Activated CD8-positive, alpha-beta memory T cell treated with anti-CD3 and anti-CD28 coated beads, Interleukin-2, amount 50 U/mL, for 48 hours (primary cell): ENCODE data around the gene OR8G5.
"Not testable (repeated sequence)": the region's sequence is repeated elsewhere in the genome, so short reads cannot be mapped to it uniquely, and the experiment has no call there.

Experiments
- DNase-seq: peaks from one replicate; pipeline ENCODE4 v3.0.0-alpha.2; 2020

The OR8G5 gene, protein sequence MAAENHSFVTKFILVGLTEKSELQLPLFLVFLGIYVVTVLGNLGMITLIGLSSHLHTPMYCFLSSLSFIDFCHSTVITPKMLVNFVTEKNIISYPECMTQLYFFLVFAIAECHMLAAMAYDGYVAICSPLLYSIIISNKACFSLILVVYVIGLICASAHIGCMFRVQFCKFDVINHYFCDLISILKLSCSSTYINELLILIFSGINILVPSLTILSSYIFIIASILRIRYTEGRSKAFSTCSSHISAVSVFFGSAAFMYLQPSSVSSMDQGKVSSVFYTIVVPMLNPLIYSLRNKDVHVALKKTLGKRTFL

DNA sequence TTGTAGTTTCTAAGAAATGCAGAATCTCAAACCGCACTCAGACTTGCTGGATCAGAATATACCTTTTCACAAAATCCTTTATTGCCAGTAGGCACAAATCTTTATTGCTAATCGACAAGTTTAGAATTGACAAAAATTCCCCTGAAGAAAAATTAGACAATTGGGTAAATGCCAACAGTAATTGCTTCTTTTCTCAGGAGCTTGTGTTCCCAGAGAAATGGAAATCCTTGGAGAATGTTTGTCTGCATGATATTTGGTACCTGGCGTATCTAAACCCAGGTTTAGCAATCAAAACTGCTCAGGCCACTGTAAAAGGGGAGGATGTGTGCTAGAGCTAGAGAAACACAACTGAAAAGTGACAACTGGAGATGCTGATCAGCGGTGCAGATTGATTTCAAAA lies at the start of gene OR8G5:
Gene OR8G5 (plus strand): TSS at position 301 of the 400 bp plus-strand sequence. CDS start 8,556 bp downstream, outside the sequence.
- DNase-seq: no peak

- no peak for DNase-seq
Observed at GRCh38 chr11:124207102-124207792, 48.9 kb upstream of the OR8G5 start.

DNA sequence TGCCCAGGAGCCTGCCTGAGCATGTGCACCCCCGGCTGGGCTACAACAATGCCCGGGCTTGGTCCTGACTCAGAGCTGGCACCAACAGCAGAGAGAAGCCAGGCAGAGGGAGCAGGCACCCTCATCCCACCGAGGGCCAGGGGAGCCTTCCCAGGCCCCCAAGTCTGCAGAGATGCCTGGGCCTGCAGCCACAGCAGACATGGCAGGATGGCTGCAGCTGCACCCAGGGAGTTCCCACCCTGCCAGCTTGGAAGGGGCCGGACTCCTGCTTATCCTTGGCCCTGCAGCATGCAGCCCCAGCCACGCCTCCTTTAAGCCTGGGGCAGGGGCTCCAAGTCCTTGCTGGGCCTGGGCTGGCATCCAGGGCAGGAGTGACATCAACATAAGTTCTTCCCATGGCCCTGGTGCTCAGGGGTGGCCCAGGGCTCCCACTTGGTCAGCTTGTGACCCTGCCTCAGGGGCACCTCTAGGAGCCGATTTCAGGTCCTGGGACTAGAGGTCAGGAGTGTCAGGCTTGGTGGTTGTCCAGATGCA lies 46.3 kb upstream of the OR8G5 start:
- DNase-seq: no peak

- DNase-seq: no peak
Observed at GRCh38 chr11:124210421-124210820, 45.8 kb upstream of the OR8G5 start.

DNA sequence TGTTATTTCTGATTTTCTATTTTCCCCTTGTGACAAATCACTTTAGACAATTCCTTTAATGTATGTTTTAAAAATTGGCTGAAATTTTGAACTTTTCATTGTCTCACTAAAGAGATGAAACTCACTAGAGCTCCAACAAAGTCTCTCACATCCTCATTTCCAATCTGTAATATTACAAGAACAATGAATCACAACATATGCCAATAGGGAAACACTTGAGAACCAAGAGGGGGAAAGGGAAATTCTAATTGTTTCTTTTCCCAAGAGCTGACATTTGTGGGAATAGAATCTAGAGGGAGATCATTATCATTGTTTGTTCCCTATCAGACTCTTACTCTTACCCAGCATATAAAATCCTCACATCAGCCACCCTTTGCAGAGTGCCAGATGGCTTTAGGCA lies 44.9 kb upstream of the OR8G5 start:
- no peak for DNase-seq

- DNase-seq: no peak
Observed at GRCh38 chr11:124214027-124214426, 42.1 kb upstream of the OR8G5 start.

DNA sequence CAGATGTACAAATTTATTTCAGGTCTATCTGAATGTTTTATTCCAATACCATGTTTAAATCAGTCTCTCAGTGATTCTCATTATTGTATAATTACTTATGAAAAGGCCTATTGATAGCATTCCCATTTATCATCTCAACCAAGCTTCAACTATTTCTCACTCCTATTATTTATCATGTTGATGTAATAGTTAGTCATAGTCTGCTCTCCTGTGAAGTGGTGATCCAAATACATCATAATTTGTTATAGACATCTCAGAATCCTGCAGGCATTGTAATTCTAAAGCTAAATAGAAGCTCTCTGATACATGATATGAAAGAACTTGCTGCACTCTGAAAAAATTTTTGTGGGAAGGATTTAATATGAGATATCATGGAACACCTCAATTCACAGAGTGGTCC lies 37.0 kb upstream of the OR8G5 start:
- no peak for DNase-seq

DNA sequence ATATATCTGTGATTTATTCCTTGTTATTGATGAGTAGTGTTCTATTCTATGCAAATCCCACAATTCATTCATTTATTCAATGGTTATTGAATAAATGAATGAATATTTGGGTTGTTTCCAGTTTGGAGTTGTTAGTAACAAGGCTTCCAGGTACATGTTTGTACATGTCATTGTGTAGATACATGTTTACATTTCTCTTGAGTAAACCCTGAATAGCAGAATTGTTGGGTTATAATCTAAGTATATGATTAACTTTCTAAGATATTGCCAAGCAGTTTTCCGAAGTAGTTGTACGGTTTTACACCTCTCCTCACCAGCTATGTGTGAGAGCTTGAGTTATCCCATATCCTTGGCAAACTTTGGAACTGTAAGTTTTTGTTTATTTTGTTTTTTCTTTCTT lies 33.8 kb upstream of the OR8G5 start:
- no peak for DNase-seq

- DNase-seq: not testable (repeated sequence)
Observed at GRCh38 chr11:124224618-124225423, 31.4 kb upstream of the OR8G5 start.

DNA sequence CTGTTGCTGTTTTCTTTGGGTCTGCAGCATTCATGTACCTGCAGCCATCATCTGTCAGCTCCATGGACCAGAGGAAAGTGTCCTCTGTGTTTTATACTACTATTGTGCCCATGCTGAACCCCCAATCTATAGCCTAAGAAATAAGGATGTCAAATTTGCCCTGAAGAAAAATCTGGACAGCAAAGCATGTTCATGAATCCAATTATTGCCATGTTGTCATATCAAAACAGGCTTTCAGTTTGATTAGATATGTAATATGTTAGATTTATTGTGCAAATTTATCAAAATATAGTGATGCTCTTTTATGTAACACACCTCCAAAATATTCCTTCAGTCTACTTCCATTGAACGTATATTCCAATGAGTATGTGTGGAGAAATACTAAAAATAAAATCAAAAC lies 30.7 kb upstream of the OR8G5 start:
- DNase-seq: no peak

DNA sequence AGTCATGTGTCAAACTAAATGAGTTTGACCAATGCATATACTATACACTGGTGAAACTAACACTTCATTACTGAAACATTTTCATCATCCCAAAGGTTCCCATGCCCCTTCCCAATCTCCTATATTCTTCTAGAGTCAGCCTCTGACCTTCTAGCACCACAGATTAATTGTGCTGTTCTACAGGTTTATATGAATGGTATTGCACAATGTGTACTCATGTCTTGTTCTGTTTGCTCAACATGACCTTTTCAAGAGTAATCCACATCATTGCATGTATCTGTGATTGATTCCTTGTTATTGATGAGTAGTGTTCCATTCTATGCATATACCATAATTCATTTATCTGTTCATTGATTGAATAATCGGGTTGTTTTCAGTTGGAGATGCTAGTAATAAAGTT lies 22.8 kb upstream of the OR8G5 start:
- no peak for DNase-seq

DNA sequence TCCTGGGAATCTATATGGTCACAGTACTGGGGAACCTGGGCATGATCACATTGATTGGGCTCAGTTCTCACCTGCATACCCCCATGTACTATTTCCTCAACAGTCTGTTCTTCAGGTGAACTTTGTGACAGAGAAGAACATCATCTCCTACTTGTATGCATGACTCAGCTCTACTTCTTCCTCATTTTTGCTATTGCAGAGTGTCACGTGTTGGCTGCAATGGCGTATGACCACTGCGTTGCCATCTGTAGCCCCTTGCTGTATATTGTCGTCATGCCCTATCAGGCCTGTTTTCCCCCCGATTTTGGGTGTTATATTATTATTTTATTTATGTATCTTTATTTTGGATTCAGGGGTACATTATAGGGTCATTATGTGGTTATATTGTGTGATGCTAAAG lies 17.7 kb upstream of the OR8G5 start:
- DNase-seq: no peak

DNA sequence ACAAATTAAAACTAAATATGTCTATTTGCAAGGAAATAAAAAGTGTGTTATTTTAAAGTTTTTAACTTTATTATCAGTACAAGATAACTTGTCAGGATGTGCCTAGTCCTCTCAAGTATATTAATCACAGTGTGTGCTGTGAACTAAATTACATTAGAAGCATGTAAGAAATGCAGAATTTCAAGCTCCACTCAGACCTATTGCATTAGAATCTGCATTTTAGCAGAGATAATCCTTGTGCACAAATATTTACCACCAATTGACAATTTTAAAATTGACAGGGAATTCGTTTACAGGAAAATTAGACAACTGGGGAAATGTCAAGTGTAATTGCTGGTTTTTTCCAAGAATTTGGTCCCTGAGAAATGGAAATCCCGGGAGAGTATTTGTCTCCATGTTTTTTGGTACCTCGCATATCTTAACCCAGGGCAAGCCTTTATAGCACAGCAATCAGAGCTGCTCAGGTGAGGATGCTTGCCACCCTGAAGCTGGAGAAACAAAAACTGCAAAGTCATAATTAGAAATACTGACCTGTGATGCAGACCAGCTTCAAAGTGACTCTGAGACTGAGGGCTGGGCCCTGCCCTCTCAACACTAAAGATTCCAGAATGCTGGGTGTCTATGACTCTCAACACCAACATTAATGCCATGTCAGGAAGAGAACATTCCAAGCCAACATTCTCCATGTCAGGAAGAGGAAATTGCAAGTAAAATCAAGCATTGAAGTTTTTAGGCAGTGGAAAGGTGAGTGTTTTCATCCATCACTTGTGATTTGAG lies 15.4 kb upstream of the OR8G5 start, which contains the start of gene OR8G1:
Gene OR8G1 (plus strand): TSS at position 475 of the 777 bp plus-strand sequence. CDS start 8,581 bp downstream, outside the sequence.
- DNase-seq: no peak

GRCh38 chr11:124249869-124250268 lies 6.3 kb upstream of the OR8G5 start:
- DNase-seq: not testable (repeated sequence)

DNA sequence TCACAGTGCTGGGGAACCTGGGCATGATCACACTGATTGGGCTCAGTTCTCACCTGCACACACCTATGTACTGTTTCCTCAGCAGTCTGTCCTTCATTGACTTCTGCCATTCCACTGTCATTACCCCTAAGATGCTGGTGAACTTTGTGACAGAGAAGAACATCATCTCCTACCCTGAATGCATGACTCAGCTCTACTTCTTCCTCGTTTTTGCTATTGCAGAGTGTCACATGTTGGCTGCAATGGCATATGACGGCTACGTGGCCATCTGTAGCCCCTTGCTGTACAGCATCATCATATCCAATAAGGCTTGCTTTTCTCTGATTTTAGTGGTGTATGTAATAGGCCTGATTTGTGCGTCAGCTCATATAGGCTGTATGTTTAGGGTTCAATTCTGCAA lies 8.9 kb downstream of the OR8G5 start:
- not testable (repeated sequence) for DNase-seq

GRCh38 chr11:124270886-124271285 lies 14.7 kb downstream of the OR8G5 start:
- not testable (repeated sequence) for DNase-seq

GRCh38 chr11:124274000-124274399 lies 17.8 kb downstream of the OR8G5 start:
- DNase-seq: no peak

DNA sequence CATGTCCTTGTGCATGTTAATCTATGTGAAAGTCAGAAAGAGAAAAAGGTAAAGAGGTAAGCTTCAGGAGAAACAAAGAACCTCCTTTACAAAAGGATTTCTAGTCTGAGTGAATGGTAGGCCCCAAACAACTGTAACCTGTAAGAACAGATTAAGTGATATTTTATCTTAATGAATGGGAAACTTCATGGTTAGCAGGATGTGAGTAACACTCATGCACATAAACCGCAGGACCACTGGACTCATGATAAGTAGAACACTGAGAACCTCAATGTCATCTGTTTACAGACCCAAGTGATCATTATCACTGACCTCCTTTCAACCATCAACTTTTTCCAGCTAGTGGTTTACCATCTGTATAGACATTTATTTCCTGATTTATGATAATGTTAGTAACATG lies 19.9 kb downstream of the OR8G5 start:
- no peak for DNase-seq

GRCh38 chr11:124277207-124277606 lies 21.0 kb downstream of the OR8G5 start:
- no peak for DNase-seq

- DNase-seq: no peak
Observed at GRCh38 chr11:124277804-124278203, 21.6 kb downstream of the OR8G5 start.

DNA sequence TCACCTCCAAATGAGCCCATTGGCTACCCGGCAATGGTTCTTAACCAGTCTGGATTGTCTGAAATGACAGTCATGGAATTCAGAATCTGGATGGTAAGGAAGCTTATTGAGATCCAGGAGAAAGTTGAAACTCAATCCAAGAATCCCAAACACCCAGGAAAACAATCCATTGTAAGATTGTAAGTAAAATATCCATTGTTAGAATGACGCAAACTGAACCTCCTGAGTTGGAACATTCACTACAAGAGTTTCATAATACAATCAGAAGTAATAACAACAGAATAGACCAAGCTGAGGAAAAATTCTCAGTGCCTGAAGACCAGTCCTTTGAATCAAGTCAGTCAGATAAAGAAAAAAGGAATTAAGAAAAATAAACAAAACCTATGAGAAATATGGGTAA lies 22.1 kb downstream of the OR8G5 start:
- DNase-seq: no peak

DNA sequence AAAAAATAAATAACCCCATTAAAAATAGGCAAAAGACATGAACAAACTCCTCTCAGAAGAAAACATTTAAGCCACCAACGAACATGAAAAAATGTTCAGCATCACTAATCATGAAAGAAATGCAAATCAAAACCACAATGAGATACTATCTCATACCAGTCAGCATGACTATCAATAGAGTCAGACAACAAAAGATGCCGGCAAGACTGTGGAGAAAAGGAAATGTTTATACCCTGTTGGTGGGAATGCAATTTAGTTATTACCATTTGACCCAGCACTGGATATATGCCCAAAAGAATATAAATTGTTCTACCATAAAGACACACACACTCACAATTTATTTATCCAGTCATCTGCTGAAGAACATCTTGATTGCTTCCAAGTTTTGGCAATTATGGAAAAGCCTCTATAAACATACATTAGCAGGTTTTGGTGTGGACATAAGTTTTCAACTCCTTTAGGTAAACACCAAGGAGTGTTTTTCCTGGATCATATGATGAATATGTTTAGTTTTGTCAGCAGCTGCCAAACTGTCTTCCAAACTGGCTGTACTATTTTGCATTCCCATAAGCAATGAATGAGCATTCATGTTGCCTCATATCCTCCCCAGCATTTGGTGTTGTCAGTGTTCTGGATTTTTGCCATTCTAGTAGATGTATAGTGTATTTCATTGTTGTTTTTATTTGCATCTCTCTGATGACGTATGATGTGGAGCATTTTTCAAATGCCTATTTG lies 29.6 kb downstream of the OR8G5 start:
- DNase-seq: no peak
